ENCODE data around the gene TRAF3. TPM values are rescaled to one million over a fixed set of nuclear protein-coding genes. Genes with fewer than 3 reads are reported as not detected.

TRAF3 gene
- total and polyA plus RNA-seq, 5 donors = 3.9 to 15.4 (median 11.4) TPM

GRCh38 chr14:102798926-102799325 lies 21.7 kb downstream of the TRAF3 start:
- Histone ChIP-seq H3K4me1 (ENCODE audit: control insufficient read depth, insufficient read depth, low read length) (no peaks in the 10 kb centered on the region), H3K4me3 (ENCODE audit: low read length) (no peak overlapping the region), H3K9me3 (ENCODE audit: control insufficient read depth, low read length) (no peaks in the 10 kb centered on the region), H3K27me3 (ENCODE audit: control insufficient read depth, insufficient read depth) (no peaks in the 10 kb centered on the region), H3K27ac (ENCODE audit: low read length) (no peak overlapping the region)
- intact Hi-C loops (cut with DNase I) = no loop called here
- WGBS = 90% methylated on average over 2 of the region's 2 CpGs
- DNase-seq (no peak), ATAC-seq (no peak)

DNA sequence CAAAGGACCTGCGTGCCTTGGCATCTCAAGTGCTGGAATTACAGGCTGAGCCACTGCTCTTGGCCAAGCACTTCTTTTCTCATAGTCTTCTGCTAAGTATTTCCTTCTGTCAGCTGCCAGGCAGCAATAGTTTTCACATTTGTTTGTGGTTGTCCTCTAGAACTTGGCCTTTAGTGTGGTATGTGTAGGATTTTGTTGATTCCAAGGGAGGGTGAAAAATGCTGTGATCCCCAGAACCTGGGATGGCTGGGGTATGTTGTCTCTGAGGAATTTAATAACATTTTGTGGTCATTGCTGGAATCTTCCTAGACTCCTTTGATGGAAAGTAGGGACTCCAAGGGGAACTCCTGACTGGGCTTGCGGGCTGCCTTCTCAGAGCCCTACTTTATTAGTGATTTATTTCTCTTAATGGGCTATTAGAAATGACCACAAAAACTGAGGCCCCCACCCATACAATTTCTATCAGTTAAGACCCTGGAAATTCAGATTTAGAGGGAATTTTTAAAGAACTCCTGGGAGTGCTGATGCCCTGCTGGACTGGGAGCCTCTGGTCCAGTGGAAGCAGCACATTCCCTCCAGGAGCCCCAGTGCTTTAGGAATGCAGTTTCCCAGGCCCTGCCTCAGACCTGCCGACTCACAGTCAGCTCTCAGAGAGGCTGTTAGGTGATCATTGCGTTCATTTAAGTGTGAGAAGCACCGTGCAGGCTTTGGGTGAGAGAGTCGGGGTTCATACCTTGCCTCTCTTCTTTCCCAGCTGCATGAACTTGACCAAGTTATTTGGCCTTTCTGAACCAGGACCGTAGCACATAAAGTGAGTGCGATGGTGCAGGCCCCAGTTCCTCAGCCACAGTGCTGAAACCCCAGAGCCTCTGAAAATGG lies 22.7 kb downstream of the TRAF3 start:
- Histone ChIP-seq H3K4me3 (ENCODE audit: low read length) (no peak overlapping the region), H3K27me3 (ENCODE audit: control insufficient read depth, insufficient read depth) (no peaks in the 10 kb centered on the region), H3K9me3 (ENCODE audit: control insufficient read depth, low read length) (no peaks in the 10 kb centered on the region), H3K4me1 (ENCODE audit: control insufficient read depth, insufficient read depth, low read length) (no peaks in the 10 kb centered on the region), H3K27ac (ENCODE audit: low read length) (no peak overlapping the region)
- DNase-seq (no peak), ATAC-seq (no peak)
- WGBS = 85% methylated on average over 8 of the region's 8 CpGs
- intact Hi-C loops (cut with DNase I) = no loop called here

GRCh38 chr14:102802834-102803523 lies 25.7 kb downstream of the TRAF3 start:
- Histone ChIP-seq H3K4me1 (ENCODE audit: control insufficient read depth, insufficient read depth, low read length) (no peaks in the 10 kb centered on the region), H3K27me3 (ENCODE audit: control insufficient read depth, insufficient read depth) (no peaks in the 10 kb centered on the region), H3K9me3 (ENCODE audit: control insufficient read depth, low read length) (no peaks in the 10 kb centered on the region), H3K4me3 (ENCODE audit: low read length) (no peak overlapping the region), H3K27ac (ENCODE audit: low read length) (no peak overlapping the region)
- DNase-seq (no peak), ATAC-seq (no peak)
- intact Hi-C loops (cut with DNase I) = no loop called here
- 91% methylated on average over 6 of the region's 6 CpGs for WGBS

GRCh38 chr14:102804858-102805257 lies 27.6 kb downstream of the TRAF3 start:
- no peak overlapping the region for H3K4me3 ChIP-seq (ENCODE audit: low read length)
- no peak for ATAC-seq
- no peak for DNase-seq
- H3K9me3 ChIP-seq (ENCODE audit: control insufficient read depth, low read length) = no peaks in the 10 kb centered on the region
- no peaks in the 10 kb centered on the region for H3K27me3 ChIP-seq (ENCODE audit: control insufficient read depth, insufficient read depth)
- intact Hi-C loops (cut with DNase I) = no loop called here
- no peak overlapping the region for H3K27ac ChIP-seq (ENCODE audit: low read length)
- WGBS = 78% methylated on average over 1 of the region's 1 CpG
- H3K4me1 ChIP-seq (ENCODE audit: control insufficient read depth, insufficient read depth, low read length) = no peaks in the 10 kb centered on the region

GRCh38 chr14:102805371-102805891 lies 28.2 kb downstream of the TRAF3 start:
- intact Hi-C loops (cut with DNase I) = no loop called here
- WGBS = 88% methylated on average over 9 of the region's 9 CpGs
- Histone ChIP-seq H3K4me1 (ENCODE audit: control insufficient read depth, insufficient read depth, low read length) (no peaks in the 10 kb centered on the region), H3K27ac (ENCODE audit: low read length) (no peak overlapping the region), H3K27me3 (ENCODE audit: control insufficient read depth, insufficient read depth) (no peaks in the 10 kb centered on the region), H3K9me3 (ENCODE audit: control insufficient read depth, low read length) (no peaks in the 10 kb centered on the region), H3K4me3 (ENCODE audit: low read length) (no peak overlapping the region)
- no peak for DNase-seq
- ATAC-seq = no peak

DNA sequence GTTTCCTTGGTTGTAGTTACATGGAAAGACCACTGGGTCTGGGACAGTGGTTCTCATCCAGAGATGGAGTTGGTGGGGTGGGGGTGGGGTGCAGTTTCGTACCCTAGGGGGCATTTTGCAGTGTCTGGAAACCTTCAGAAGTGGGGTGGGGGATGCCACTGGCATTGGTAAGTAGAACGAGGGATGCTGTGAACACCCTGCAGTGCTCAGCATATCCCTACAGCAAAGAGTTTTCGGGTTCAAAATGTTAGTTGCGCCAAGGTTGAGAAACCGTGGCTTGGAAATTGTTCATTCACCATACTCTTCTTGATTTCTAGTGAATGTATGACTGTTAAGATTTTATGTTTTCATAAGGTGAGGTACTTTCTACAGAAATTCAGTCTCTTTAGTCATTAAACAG lies 28.7 kb downstream of the TRAF3 start:
- intact Hi-C loops (cut with DNase I) = no loop called here
- Histone ChIP-seq H3K9me3 (ENCODE audit: control insufficient read depth, low read length) (no peaks in the 10 kb centered on the region), H3K27ac (ENCODE audit: low read length) (no peak overlapping the region), H3K27me3 (ENCODE audit: control insufficient read depth, insufficient read depth) (no peaks in the 10 kb centered on the region), H3K4me3 (ENCODE audit: low read length) (no peak overlapping the region), H3K4me1 (ENCODE audit: control insufficient read depth, insufficient read depth, low read length) (no peaks in the 10 kb centered on the region)
- ATAC-seq = no peak
- DNase-seq = no peak
- WGBS = 92% methylated on average over 5 of the region's 5 CpGs

GRCh38 chr14:102806447-102806846 lies 29.2 kb downstream of the TRAF3 start:
- Histone ChIP-seq H3K4me1 (ENCODE audit: control insufficient read depth, insufficient read depth, low read length) (no peaks in the 10 kb centered on the region), H3K27ac (ENCODE audit: low read length) (no peak overlapping the region), H3K9me3 (ENCODE audit: control insufficient read depth, low read length) (no peaks in the 10 kb centered on the region), H3K4me3 (ENCODE audit: low read length) (no peak overlapping the region), H3K27me3 (ENCODE audit: control insufficient read depth, insufficient read depth) (no peaks in the 10 kb centered on the region)
- WGBS = 91% methylated on average over 4 of the region's 4 CpGs
- ATAC-seq = no peak
- DNase-seq = no peak
- intact Hi-C loops (cut with DNase I) = no loop called here

GRCh38 chr14:102807013-102807406 lies 29.8 kb downstream of the TRAF3 start:
- H3K4me3 ChIP-seq (ENCODE audit: low read length) = no peak overlapping the region
- no peaks in the 10 kb centered on the region for H3K27me3 ChIP-seq (ENCODE audit: control insufficient read depth, insufficient read depth)
- intact Hi-C loops (cut with DNase I) = no loop called here
- ATAC-seq (no peak), DNase-seq (no peak)
- WGBS = 89% methylated on average over 4 of the region's 4 CpGs
- H3K4me1 ChIP-seq (ENCODE audit: control insufficient read depth, insufficient read depth, low read length) = no peaks in the 10 kb centered on the region
- H3K27ac ChIP-seq (ENCODE audit: low read length) = no peak overlapping the region
- no peaks in the 10 kb centered on the region for H3K9me3 ChIP-seq (ENCODE audit: control insufficient read depth, low read length)

DNA sequence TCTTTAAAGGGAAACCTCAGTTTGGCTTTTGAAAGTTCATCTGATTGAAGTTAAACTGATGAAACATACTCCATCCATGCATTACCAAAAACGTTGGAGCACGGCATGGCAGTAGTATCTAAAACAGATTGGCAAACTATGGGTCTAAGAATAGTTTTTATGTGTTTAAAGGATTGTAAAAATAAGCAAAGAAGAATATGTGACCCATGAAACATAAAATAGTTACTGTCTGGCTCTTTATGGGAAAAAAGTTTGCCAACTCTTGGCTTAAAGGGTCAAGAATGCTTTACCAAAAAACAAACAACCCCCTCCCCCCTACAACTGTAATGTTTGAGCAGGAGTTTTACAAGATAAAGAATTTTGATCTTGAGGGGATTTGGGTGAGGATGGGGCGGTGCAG lies 32.6 kb downstream of the TRAF3 start:
- intact Hi-C loops (cut with DNase I) = no loop called here
- WGBS = 89% methylated on average over 3 of the region's 3 CpGs
- no peaks in the 10 kb centered on the region for H3K9me3 ChIP-seq (ENCODE audit: control insufficient read depth, low read length)

DNA sequence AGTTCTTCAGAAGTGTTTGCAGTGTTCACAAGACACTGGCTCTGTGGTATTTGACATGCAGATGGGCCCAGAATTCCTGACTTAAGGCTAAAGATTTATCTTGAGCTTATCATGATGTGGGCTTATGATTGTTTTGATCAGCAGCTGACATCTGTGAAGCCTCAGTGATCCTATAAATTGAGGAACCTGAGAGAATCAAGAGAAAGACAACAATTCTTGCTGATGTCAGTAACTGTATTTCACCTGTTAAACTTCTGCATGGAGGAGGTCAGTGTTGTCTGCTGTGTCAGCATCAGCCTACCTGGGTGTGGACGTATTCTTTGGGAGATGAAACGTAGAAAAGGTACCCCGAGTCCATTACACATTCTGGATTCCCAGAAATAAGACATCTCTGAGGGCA lies 33.3 kb downstream of the TRAF3 start:
- H3K4me3 ChIP-seq (ENCODE audit: low read length) = no peak overlapping the region
- ATAC-seq (no peak), DNase-seq (no peak)
- H3K27ac ChIP-seq (ENCODE audit: low read length) = no peak overlapping the region
- no peaks in the 10 kb centered on the region for H3K27me3 ChIP-seq (ENCODE audit: control insufficient read depth, insufficient read depth)
- intact Hi-C loops (cut with DNase I) = no loop called here
- no peaks in the 10 kb centered on the region for H3K9me3 ChIP-seq (ENCODE audit: control insufficient read depth, low read length)
- WGBS = 93% methylated on average over 3 of the region's 3 CpGs
- H3K4me1 ChIP-seq (ENCODE audit: control insufficient read depth, insufficient read depth, low read length) = no peaks in the 10 kb centered on the region

More for the DNA sequence above, 32.6 kb downstream of the TRAF3 start:
- no peak overlapping the region for H3K27ac ChIP-seq (ENCODE audit: low read length)
- DNase-seq (no peak), ATAC-seq (no peak)
- no peaks in the 10 kb centered on the region for H3K4me1 ChIP-seq (ENCODE audit: control insufficient read depth, insufficient read depth, low read length)
- no peaks in the 10 kb centered on the region for H3K27me3 ChIP-seq (ENCODE audit: control insufficient read depth, insufficient read depth)
- H3K4me3 ChIP-seq (ENCODE audit: low read length) = no peak overlapping the region

DNA sequence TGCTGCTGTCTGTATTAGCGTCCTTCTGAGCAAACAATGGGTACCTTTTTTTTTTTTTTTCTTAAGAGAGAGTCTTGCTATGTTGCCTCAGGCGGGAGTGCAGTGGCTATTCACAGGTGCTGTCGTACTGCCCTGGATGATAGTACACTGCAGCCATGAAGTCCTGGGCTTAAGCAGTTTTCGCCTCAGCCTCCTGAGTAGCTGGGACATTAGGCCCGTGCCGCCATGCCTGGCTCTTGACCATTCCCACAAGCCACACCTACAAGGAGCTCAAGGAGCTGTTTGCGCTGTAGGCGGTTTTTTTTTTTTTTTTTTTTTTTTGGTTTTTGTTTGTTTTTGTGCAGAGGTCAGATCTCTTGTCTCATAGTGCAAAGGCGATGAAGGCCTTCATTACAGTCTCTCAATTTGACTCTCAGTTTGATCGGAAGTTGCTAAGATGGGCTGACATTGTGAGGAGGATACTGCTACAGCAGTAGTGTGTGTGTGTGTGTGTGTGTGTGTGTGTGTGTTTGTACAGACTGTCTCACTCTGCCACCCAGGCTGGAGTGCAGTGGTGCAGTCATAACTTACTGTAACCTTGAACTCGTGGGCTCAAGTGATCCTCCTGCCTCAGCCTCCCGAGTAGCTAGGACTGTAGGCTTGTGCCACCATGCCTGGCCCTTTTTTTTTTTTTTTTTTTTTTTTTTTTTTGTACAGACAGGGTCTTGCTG lies 34.2 kb downstream of the TRAF3 start:
- ATAC-seq (no peak), DNase-seq (no peak)
- no peak overlapping the region for H3K4me3 ChIP-seq (ENCODE audit: low read length)
- H3K9me3 ChIP-seq (ENCODE audit: control insufficient read depth, low read length) = no peaks in the 10 kb centered on the region
- intact Hi-C loops (cut with DNase I) = no loop called here
- H3K27me3 ChIP-seq (ENCODE audit: control insufficient read depth, insufficient read depth) = no peaks in the 10 kb centered on the region
- WGBS = 97% methylated on average over 12 of the region's 12 CpGs
- H3K27ac ChIP-seq (ENCODE audit: low read length) = no peak overlapping the region
- no peaks in the 10 kb centered on the region for H3K4me1 ChIP-seq (ENCODE audit: control insufficient read depth, insufficient read depth, low read length)

Measured in right cardiac atrium (tissue), 5 donors.